Karpas-422 (cell line): ENCODE data around the gene ZNF70. TPM values are rescaled to one million over a fixed set of nuclear protein-coding genes. Genes with fewer than 3 reads are reported as not detected.

Source experiments
- DNase-seq: peaks from one replicate; pipeline ENCODE4 v3.0.0-alpha.2; 2015
- H2AFZ ChIP-seq: fragments of 200-600 bp; sonication (generic); 2 replicates; pipeline ENCODE4 v1.6.1; 2014; ENCODE audit warnings: antibody characterized with exemption, low read length, mixed read lengths
- H3K27ac ChIP-seq: fragments of 200-600 bp; sonication (generic); 2 replicates; pipeline ENCODE4 v1.5.1; 2014; ENCODE audit warnings: mild to moderate bottlenecking, low read length, moderate library complexity
- H3K27me3 ChIP-seq: fragments of 200-600 bp; sonication (generic); 2 replicates; pipeline ENCODE4 v1.6.1; 2014; ENCODE audit warnings: low read length, mixed read lengths
- H3K36me3 ChIP-seq: fragments of 200-600 bp; sonication (generic); 2 replicates; pipeline ENCODE4 v1.6.1; 2014; ENCODE audit warnings: low read length, mixed read lengths; ENCODE audit not compliant: insufficient read depth
- H3K4me1 ChIP-seq: fragments of 200-600 bp; sonication (generic); 2 replicates; pipeline ENCODE4 v1.6.1; 2014; ENCODE audit warnings: mild to moderate bottlenecking, low read length, mixed read lengths
- H3K4me2 ChIP-seq: fragments of 200-600 bp; sonication (generic); 2 replicates; pipeline ENCODE4 v1.6.1; 2014; ENCODE audit warnings: low read length, low read depth, mild to moderate bottlenecking; ENCODE audit not compliant: poor library complexity, severe bottlenecking
- H3K4me3 ChIP-seq: fragments of 200-600 bp; sonication (generic); 2 replicates; pipeline ENCODE4 v1.5.1; 2014; ENCODE audit warnings: mild to moderate bottlenecking, antibody characterized with exemption, low read length, mixed read lengths
- H3K79me2 ChIP-seq: fragments of 200-600 bp; sonication (generic); 2 replicates; pipeline ENCODE4 v1.6.1; 2014; ENCODE audit warnings: mild to moderate bottlenecking, low read length, mixed read lengths
- H3K9ac ChIP-seq: fragments of 200-600 bp; sonication (generic); 2 replicates; pipeline ENCODE4 v1.6.0; 2014; ENCODE audit warnings: low read length
- H3K9me2 ChIP-seq: fragments of 200-600 bp; sonication (generic), shearing (Covaris generic); replicated peaks from 2 replicates; pipeline ENCODE4 v1.6.0; 2014; ENCODE audit warnings: mild to moderate bottlenecking, low read length, moderate library complexity; ENCODE audit not compliant: insufficient read depth
- H3K9me3 ChIP-seq: fragments of 300-700, 200-600 bp; sonication (generic); 2 replicates; pipeline ENCODE4 v1.6.1; 2014; ENCODE audit warnings: low read length, mixed read lengths
- H4K20me1 ChIP-seq: fragments of 200-600 bp; sonication (generic); 2 replicates; pipeline ENCODE4 v1.6.1; 2014; ENCODE audit warnings: mild to moderate bottlenecking, antibody characterized with exemption, low read length, low read depth; ENCODE audit not compliant: insufficient read depth
- total RNA-seq: library from RNA; depleted of rRNA; stranded (reverse); fragments of >200 nt; shearing (Covaris generic); gene quantifications from 2 replicates; pipeline ENCODE4 v1.2.3, GENCODE V29; 2014; ENCODE audit warnings: low replicate concordance

ZNF70 gene
- total RNA-seq, 1 experiment from 2014 or later, result 8.5 TPM

- Histone ChIP-seq H3K9me2 (no peaks in the 10 kb centered on the region), H3K27me3 (no peaks in the 10 kb centered on the region), H3K4me1 (peaks cover 61% of the 10 kb centered on the region), H3K27ac (no peak overlapping the region), H3K9ac (no peak overlapping the region), H2AFZ (no peak overlapping the region), H3K4me3 (no peak overlapping the region), H3K79me2 (peaks cover 85% of the 10 kb centered on the region), H3K36me3 (peaks cover 69% of the 10 kb centered on the region), H3K4me2 (no peak overlapping the region), H3K9me3 (no peaks in the 10 kb centered on the region), H4K20me1 (no peaks in the 10 kb centered on the region)
- DNase-seq, result no peak
These were observed 50.2 kb downstream of the ZNF70 start for GRCh38 chr22:23700706-23701105.

GRCh38 chr22:23698673-23699235 lies 52.2 kb downstream of the ZNF70 start:
- H3K4me1 ChIP-seq, result peaks cover 63% of the 10 kb centered on the region
- no peak for DNase-seq
- peak overlapping the region; percentile 9; the same call in 1 of the 2 replicates for H3K9ac ChIP-seq

GRCh38 chr22:23698094-23698493 lies 52.8 kb downstream of the ZNF70 start:
- Histone ChIP-seq H4K20me1 (no peaks in the 10 kb centered on the region), H3K4me2 (peak overlapping the region; percentile 93), H3K79me2 (peaks cover 59% of the 10 kb centered on the region), H3K36me3 (peaks cover 65% of the 10 kb centered on the region), H3K9me3 (no peaks in the 10 kb centered on the region), H3K4me3 (peak overlapping the region; percentile 68; the same call in 1 of the 2 replicates), H3K27ac (peak overlapping the region; percentile 98), H3K9ac (peak overlapping the region; percentile 85), H2AFZ (no peak overlapping the region), H3K27me3 (no peaks in the 10 kb centered on the region), H3K4me1 (peaks cover 69% of the 10 kb centered on the region), H3K9me2 (no peaks in the 10 kb centered on the region)
- no peak for DNase-seq

More at GRCh38 chr22:23698673-23699235, 52.2 kb downstream of the ZNF70 start:
- Histone ChIP-seq H3K27ac (peak overlapping the region; percentile 98), H3K9me3 (no peaks in the 10 kb centered on the region), H3K79me2 (peaks cover 65% of the 10 kb centered on the region), H3K9me2 (no peaks in the 10 kb centered on the region), H3K4me2 (no peak overlapping the region), H3K4me3 (no peak overlapping the region), H2AFZ (no peak overlapping the region), H3K36me3 (peaks cover 62% of the 10 kb centered on the region), H4K20me1 (no peaks in the 10 kb centered on the region), H3K27me3 (no peaks in the 10 kb centered on the region)

- peak overlapping the region; percentile 93 for H3K4me2 ChIP-seq
- no peak overlapping the region for H2AFZ ChIP-seq
- DNase-seq, result peak; percentile 52
- H3K9me2 ChIP-seq, result no peaks in the 10 kb centered on the region
- peaks cover 60% of the 10 kb centered on the region for H3K36me3 ChIP-seq
- peaks cover 75% of the 10 kb centered on the region for H3K4me1 ChIP-seq
- peak overlapping the region; percentile 68 for H3K4me3 ChIP-seq
- H3K27me3 ChIP-seq, result no peaks in the 10 kb centered on the region
- no peaks in the 10 kb centered on the region for H4K20me1 ChIP-seq
- H3K9ac ChIP-seq, result peak overlapping the region; percentile 85
- H3K9me3 ChIP-seq, result no peaks in the 10 kb centered on the region
- H3K27ac ChIP-seq, result peak overlapping the region; percentile 98
- peaks cover 51% of the 10 kb centered on the region for H3K79me2 ChIP-seq
These were observed 53.6 kb downstream of the ZNF70 start for GRCh38 chr22:23697031-23697970.

- Histone ChIP-seq H3K27me3 (no peaks in the 10 kb centered on the region), H3K79me2 (peaks cover 42% of the 10 kb centered on the region), H3K4me2 (peak overlapping the region; percentile 93), H3K9me3 (no peaks in the 10 kb centered on the region), H3K4me3 (peak overlapping the region; percentile 68), H2AFZ (no peak overlapping the region), H3K4me1 (peaks cover 84% of the 10 kb centered on the region), H3K36me3 (peaks cover 54% of the 10 kb centered on the region), H4K20me1 (no peaks in the 10 kb centered on the region), H3K9ac (peak overlapping the region; percentile 85), H3K9me2 (no peaks in the 10 kb centered on the region), H3K27ac (peak overlapping the region; percentile 98)
- DNase-seq, result peak; percentile 95
These were observed 54.5 kb downstream of the ZNF70 start for GRCh38 chr22:23696326-23696851.

DNA sequence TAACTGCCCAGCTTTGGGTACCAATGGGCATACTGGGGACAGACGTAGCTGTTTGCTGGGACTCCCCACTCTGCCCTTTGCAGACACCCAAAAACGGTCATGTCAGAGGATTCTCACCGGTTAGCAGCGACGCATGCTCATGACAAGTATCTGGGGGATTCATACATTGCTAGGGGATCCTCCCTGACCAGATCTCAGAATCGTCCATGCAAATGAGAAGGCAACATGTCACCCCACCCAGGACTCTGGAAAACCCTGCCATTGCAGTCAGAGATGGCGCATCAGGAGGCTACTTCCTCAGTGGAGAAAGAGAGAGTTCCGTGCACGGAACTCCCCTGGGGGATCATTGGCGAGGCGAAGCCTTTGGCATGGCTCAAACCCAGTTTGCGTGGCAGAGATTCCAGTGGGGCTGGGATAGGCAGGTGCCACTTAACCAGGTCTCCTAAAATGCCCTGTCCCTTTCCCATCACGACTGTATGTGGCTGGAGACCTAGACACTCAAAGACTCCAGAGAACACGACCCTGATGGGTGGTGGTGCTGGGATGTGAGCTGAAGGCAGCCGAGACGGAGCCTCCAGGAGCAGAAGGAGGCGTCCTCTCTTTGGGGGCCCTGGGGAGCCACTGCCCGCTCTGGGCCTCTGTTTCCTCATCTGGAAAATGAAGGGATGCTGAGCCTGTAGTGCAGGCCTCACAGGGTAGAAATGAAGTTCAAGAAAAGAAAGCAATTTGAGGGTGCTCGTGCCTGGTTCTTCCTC lies 55.2 kb downstream of the ZNF70 start:
- Histone ChIP-seq H3K4me1 (peaks cover 90% of the 10 kb centered on the region), H3K9me3 (no peaks in the 10 kb centered on the region), H3K9me2 (no peaks in the 10 kb centered on the region), H3K27me3 (no peaks in the 10 kb centered on the region), H3K4me2 (peak overlapping the region; percentile 93), H2AFZ (no peak overlapping the region), H3K9ac (peak overlapping the region; percentile 85), H3K27ac (peak overlapping the region; percentile 98), H4K20me1 (no peaks in the 10 kb centered on the region), H3K36me3 (peaks cover 51% of the 10 kb centered on the region), H3K4me3 (peak overlapping the region; percentile 68), H3K79me2 (peaks cover 35% of the 10 kb centered on the region)
- peak; percentile 74 for DNase-seq

- H4K20me1 ChIP-seq, result no peaks in the 10 kb centered on the region
- H3K9me2 ChIP-seq, result no peaks in the 10 kb centered on the region
- peak overlapping the region; percentile 85 for H3K9ac ChIP-seq
- H3K4me2 ChIP-seq, result peak overlapping the region; percentile 93
- H3K27me3 ChIP-seq, result no peaks in the 10 kb centered on the region
- H3K9me3 ChIP-seq, result no peaks in the 10 kb centered on the region
- H2AFZ ChIP-seq, result no peak overlapping the region
- peaks cover 50% of the 10 kb centered on the region for H3K36me3 ChIP-seq
- DNase-seq, result no peak
- peak overlapping the region; percentile 68 for H3K4me3 ChIP-seq
- peak overlapping the region; percentile 98 for H3K27ac ChIP-seq
- peaks cover 30% of the 10 kb centered on the region for H3K79me2 ChIP-seq
- H3K4me1 ChIP-seq, result peaks cover 96% of the 10 kb centered on the region
These were observed 55.8 kb downstream of the ZNF70 start for GRCh38 chr22:23695141-23695540.
